DMS114 treated with DMSO at 0.1 percent for 48 hours (cell line): ENCODE data around the gene TGM5.
"Not testable (repeated sequence)": the region's sequence is repeated elsewhere in the genome, so short reads cannot be mapped to it uniquely, and the experiment has no call there.

ENCODE experiments used
- DNase-seq: peaks from one replicate; lab custom pipeline; 2025; ENCODE audit not compliant: unreplicated experiment; lab: John Stamatoyannopoulos, UW

TGM5 gene

GRCh38 chr15:43266834-43267233 lies at the start of gene TGM5:
Gene TGM5 (minus strand): TSS chr15:43266928. CDS start chr15:43266849, 79 bp downstream.
- no peak for DNase-seq

GRCh38 chr15:43314171-43314570 lies 47.4 kb upstream of the TGM5 start:
- no peak for DNase-seq

GRCh38 chr15:43312378-43312777 lies 45.6 kb upstream of the TGM5 start:
- no peak for DNase-seq

- no peak for DNase-seq
Measured at GRCh38 chr15:43302205-43302817, 35.6 kb upstream of the TGM5 start, which contains the start of gene TGM7. Gene TGM7 (minus strand): TSS chr15:43302255.

GRCh38 chr15:43299884-43300283 lies 33.2 kb upstream of the TGM5 start:
- DNase-seq, result no peak

- DNase-seq, result no peak
Measured at GRCh38 chr15:43299411-43299810, 32.7 kb upstream of the TGM5 start.

- DNase-seq, result no peak
Measured at GRCh38 chr15:43294091-43294706, 27.5 kb upstream of the TGM5 start.

- no peak for DNase-seq
Measured at GRCh38 chr15:43293432-43293831, 26.7 kb upstream of the TGM5 start.

GRCh38 chr15:43292375-43293078 lies 25.8 kb upstream of the TGM5 start:
- no peak for DNase-seq

GRCh38 chr15:43289656-43290055 lies 22.9 kb upstream of the TGM5 start:
- DNase-seq, result not testable (repeated sequence)

- DNase-seq, result no peak
Measured at GRCh38 chr15:43287254-43287653, 20.5 kb upstream of the TGM5 start.

- DNase-seq, result no peak
Measured at GRCh38 chr15:43286074-43286473, 19.3 kb upstream of the TGM5 start.

GRCh38 chr15:43285609-43286037 lies 18.9 kb upstream of the TGM5 start:
- DNase-seq, result peak; percentile 67

GRCh38 chr15:43283526-43283925 lies 16.8 kb upstream of the TGM5 start:
- DNase-seq, result no peak

- DNase-seq, result no peak
Measured at GRCh38 chr15:43281926-43282602, 15.3 kb upstream of the TGM5 start.

GRCh38 chr15:43280996-43281395 lies 14.3 kb upstream of the TGM5 start:
- DNase-seq, result no peak

- no peak for DNase-seq
Measured at GRCh38 chr15:43279496-43279895, 12.8 kb upstream of the TGM5 start.

- DNase-seq, result no peak
Measured at GRCh38 chr15:43278869-43279268, 12.1 kb upstream of the TGM5 start.

- no peak for DNase-seq
Measured at GRCh38 chr15:43277901-43278300, 11.2 kb upstream of the TGM5 start.

GRCh38 chr15:43277231-43277823 lies 10.6 kb upstream of the TGM5 start:
- DNase-seq, result no peak

- DNase-seq, result no peak
Measured at GRCh38 chr15:43276563-43277200, 10.0 kb upstream of the TGM5 start.
